ENCODE measurements around the gene ZBTB44.

- TF ChIP-seq POLR2A (IDR thresholded peaks at IDR 0.05) (no peak), CTCF (IDR thresholded peaks at IDR 0.05) (no peak)
These were observed 80.4 kb downstream of the ZBTB44 start for GRCh38 chr11:130234315-130234714.

All from esophagus squamous epithelium (tissue), 4 donors.